Esophagus muscularis mucosa (tissue), 4 donors: ENCODE measurements around the gene SND1. TPM values are rescaled to one million over a fixed set of nuclear protein-coding genes. Genes with fewer than 3 reads are reported as not detected.

Experiments used
- DNase-seq: peaks from one replicate; pipeline ENCODE4 v3.0.0-alpha.2; 2017; ENCODE audit errors: extremely low spot score
- H3K27ac ChIP-seq, 4 donors: fragments of 200-600 bp; sonication (generic); replicated peaks in 1 of 4; 1 replicate in 3 of 4; 2 replicates in 1 of 4; pipeline ENCODE4 v1.5.1; 2016 to 2019; ENCODE audit warnings: mild to moderate bottlenecking in 1 of 4
- H3K27me3 ChIP-seq, 4 donors: fragments of 200-600 bp; sonication (generic); one replicate each; pipeline versions ENCODE4 v1.5.1 to v1.6.0; 2016 to 2019
- H3K36me3 ChIP-seq, 4 donors: fragments of 200-600 bp; sonication (generic); one replicate each; pipeline ENCODE4 v1.5.1; 2016 to 2019
- H3K4me1 ChIP-seq, 4 donors: fragments of 200-600 bp; sonication (generic); one replicate each; pipeline ENCODE4 v1.5.1; 2016 to 2019
- H3K4me3 ChIP-seq, 4 donors: fragments of 200-600 bp; sonication (generic); 1 replicate in 2 of 4; 2 replicates in 2 of 4; pipeline ENCODE4 v1.5.1; 2016 to 2019; ENCODE audit warnings: mild to moderate bottlenecking in 4 of 4, moderate library complexity in 1 of 4
- H3K9me3 ChIP-seq, 4 donors: fragments of 200-600 bp; sonication (generic); 1 replicate in 3 of 4; 2 replicates in 1 of 4; pipeline ENCODE4 v1.5.1; 2016 to 2019
- EP300 ChIP-seq: sonication (generic); formaldehyde crosslinking; IDR thresholded peaks from one replicate; pipeline ENCODE4 v1.6.1; 2017; ENCODE audit warnings: antibody characterized with exemption
- POLR2A ChIP-seq: fragments of 450-650 bp; IDR thresholded peaks from one replicate; pipeline ENCODE4 v1.6.1; 2017; ENCODE audit warnings: antibody characterized with exemption, moderate library complexity, mild to moderate bottlenecking, low read depth
- POLR2AphosphoS5 ChIP-seq, 2 donors: sonication (generic); formaldehyde crosslinking; IDR thresholded peaks; one replicate each; pipeline ENCODE4 v1.6.1; 2017; ENCODE audit warnings: antibody characterized with exemption in 2 of 2
- WGBS: methylation state at CpG from one replicate; pipeline ENCODE4 v1.1.5; 2018; 5-methylcytosine and 5-hydroxymethylcytosine counted together
- intact Hi-C: fragments of 100-400 bp; cut with DNase I; formaldehyde crosslinking; loops from one replicate; pipeline ENCODE4 v1.15.1; 2023
- total RNA-seq, 4 donors: library from RNA; depleted of rRNA; stranded (reverse); fragments of >200 nt; gene quantifications; one replicate each; pipeline versions ENCODE4 v1.1.0 to v1.2.1, GENCODE V29; 2016
- TF ChIP-seq, protein P1 (sequence below), 3 experiments: fragments of 200-600 bp in 2 of 3; fragments of 450-650 bp in 1 of 3; sonication (generic) in 2 of 3; IDR thresholded peaks; one replicate each; pipeline ENCODE4 v1.5.1; 2017 to 2019; ENCODE audit warnings: antibody characterized with exemption in 3 of 3, mild to moderate bottlenecking in 2 of 3, moderate library complexity in 1 of 3

SND1 gene
- total RNA-seq, 4 donors from 2014 or later, result 71.4 to 91.2 (median 81.3) TPM

DNA sequence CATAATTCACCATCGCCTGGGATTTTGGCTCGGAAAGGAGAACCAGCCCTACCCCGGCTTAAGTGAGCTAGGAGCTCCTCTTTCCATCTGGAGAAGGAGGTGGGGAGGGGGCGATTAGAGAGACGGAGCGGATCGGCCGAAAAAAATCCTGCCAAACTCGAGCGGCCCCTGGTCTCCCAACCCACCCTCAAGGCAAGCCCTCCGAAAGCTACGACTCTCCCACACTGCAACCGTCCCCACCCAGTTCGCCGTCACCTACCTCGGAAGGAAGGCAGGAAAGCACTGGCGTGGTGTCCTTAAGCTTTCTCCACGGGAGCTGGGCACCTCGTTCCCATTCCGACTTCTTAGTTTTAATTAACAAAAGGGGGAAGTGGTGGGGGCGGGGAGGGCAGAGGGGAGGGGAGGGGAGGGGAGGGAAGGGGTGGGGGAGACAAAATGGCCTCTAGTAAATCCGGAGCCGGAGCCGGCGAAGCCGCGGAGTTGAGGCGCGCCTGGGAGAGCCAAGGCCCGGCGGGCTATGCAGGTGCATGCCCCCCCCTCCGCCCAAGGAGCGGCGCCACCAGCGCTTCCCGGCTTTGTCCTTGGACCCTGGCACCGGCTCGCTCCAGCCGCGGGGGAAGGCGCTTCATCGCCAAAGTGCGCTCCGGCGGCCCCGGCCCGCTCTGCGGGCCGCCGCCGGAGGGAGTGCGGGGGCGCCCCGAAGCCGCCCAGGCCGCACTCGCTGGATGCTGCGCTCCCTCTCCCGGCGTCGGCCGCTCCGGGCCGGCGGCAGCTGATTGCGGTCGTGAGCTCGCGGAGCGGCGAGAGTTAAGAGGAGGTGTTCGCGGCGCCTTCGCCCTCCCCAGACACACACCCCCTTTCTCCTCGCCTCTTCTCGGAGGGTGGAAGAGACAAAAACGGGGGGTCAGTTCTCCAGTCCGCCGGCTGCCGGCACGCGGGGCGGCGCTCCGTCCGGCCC is 378.9 kb downstream of the SND1 start, which contains the start of gene LRRC4:
Gene LRRC4, minus strand, starts transcription at position 784 of the 958 bp plus-strand sequence. CDS start 797 bp downstream, outside the sequence.
- Histone ChIP-seq H3K4me3 (peak within 1 kb of the TSS; percentile 61 to 69 (median 62)), H3K9me3 (no peaks in the 10 kb centered on the region), H3K4me1 (peaks cover 27 to 36% (median 31%) of the 10 kb centered on the region in 4 donors), H3K27ac (peak within 1 kb of the TSS in 2 of 4 donors; percentile 40 to 45), H3K36me3 (no peaks in the 10 kb centered on the region), H3K27me3 (peaks cover 0 to 13% (median 0%) of the 10 kb centered on the region in 4 donors)
- intact Hi-C loops, result no loop called here
- 29% methylated on average over 33 of the region's 87 CpGs for WGBS
- no peak for DNase-seq
- TF ChIP-seq, protein P1, sequence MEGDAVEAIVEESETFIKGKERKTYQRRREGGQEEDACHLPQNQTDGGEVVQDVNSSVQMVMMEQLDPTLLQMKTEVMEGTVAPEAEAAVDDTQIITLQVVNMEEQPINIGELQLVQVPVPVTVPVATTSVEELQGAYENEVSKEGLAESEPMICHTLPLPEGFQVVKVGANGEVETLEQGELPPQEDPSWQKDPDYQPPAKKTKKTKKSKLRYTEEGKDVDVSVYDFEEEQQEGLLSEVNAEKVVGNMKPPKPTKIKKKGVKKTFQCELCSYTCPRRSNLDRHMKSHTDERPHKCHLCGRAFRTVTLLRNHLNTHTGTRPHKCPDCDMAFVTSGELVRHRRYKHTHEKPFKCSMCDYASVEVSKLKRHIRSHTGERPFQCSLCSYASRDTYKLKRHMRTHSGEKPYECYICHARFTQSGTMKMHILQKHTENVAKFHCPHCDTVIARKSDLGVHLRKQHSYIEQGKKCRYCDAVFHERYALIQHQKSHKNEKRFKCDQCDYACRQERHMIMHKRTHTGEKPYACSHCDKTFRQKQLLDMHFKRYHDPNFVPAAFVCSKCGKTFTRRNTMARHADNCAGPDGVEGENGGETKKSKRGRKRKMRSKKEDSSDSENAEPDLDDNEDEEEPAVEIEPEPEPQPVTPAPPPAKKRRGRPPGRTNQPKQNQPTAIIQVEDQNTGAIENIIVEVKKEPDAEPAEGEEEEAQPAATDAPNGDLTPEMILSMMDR (IDR thresholded peaks at IDR 0.05), result peak in 1 of 3 experiments; percentile 21
- TF ChIP-seq POLR2AphosphoS5 (IDR thresholded peaks at IDR 0.05) (no peak), POLR2A (no peak)

DNA sequence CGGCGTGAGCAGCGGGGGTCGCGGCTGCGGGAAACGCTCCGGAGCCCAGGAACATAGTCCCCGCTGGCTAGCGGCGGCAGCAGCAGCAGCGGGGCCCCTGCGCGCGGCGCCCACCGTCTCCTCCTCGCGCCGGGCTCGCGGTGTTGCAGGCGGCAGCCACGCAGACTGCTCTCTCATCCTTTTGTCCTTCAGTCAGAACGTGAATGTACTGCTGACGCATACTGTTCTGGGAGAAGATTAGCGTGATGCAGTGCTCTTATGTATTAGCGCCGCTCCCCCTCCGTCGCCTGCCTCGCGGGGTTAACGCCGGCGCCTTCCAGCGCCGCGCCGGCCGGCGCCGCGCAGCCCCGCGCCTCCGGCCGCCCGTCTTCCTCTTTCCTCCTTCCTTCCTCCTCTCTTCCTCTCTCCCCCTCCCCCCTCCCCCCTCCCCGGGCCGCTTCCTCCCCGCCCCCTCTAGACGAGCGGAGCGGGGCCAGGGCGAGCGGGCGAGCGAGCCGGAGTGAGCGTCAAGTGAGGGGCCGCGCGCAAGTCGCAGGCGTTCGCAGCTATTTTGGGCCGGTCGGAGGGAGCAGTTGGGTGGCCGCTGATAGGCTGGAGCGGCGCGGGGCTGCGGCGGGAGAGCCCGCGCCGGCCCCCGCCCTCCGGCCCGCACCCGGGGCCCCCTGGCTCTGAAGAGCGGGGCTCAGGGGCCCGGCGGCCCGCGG is 380.1 kb downstream of the SND1 start:
- Histone ChIP-seq H3K9me3 (no peaks in the 10 kb centered on the region), H3K36me3 (no peaks in the 10 kb centered on the region), H3K27ac (peak overlapping the region in 2 of 4 donors; percentile 40 to 45), H3K27me3 (peaks cover 0 to 13% (median 0%) of the 10 kb centered on the region in 4 donors), H3K4me1 (peaks cover 26 to 32% (median 28%) of the 10 kb centered on the region in 4 donors), H3K4me3 (peak overlapping the region; percentile 61 to 69 (median 62))
- 0% methylated on average over 33 of the region's 87 CpGs for WGBS
- intact Hi-C loops, result no loop called here
- DNase-seq, result no peak
- TF ChIP-seq, protein P1 (IDR thresholded peaks at IDR 0.05), result peak in 1 of 3 experiments; percentile 34
- peak in 1 of 2 donors; percentile 9 for TF ChIP-seq POLR2AphosphoS5 (IDR thresholded peaks at IDR 0.05)
- TF ChIP-seq POLR2A, result no peak
- no peak for TF ChIP-seq EP300

DNA sequence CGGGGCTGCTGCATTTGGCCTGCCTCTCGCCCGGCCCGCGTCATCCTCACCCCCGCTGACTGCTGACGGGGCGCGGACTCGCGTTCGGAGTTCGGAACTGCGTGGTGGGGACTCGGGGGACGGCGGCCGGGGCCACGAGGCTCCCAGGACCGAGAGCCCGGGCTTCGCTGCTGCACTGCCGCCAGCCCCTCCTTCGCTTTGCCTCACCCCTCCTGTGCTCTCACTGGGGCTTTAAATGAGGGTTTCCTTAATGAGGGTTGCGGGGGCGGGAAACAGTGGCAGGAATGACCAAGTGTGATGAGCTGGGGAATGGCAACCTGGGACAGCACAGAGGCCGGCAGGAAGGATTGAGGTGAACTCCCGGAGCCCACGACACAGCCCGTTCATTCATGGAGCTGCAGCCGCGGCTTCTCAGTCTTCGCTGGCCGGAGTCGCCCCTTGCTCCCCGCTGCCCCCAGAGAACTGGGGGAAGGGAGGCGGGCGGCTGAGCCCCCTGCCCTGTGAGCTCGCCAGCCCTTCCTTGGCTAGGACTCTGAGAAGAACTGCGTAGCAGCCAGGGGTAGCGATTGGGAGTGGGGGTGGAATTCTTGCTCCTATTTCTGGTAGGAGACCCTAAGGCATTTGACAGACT is 380.7 kb downstream of the SND1 start:
- no peaks in the 10 kb centered on the region for H3K9me3 ChIP-seq
- 44% methylated on average over 12 of the region's 41 CpGs for WGBS
- intact Hi-C loops, result no loop called here
- TF ChIP-seq POLR2A (no peak), POLR2AphosphoS5 (IDR thresholded peaks at IDR 0.05) (no peak), EP300 (no peak)
- TF ChIP-seq, protein P1 (IDR thresholded peaks at IDR 0.05), result no peak
- H3K27me3 ChIP-seq, result peaks cover 0 to 13% (median 0%) of the 10 kb centered on the region in 4 donors
- H3K27ac ChIP-seq, result peak overlapping the region in 2 of 4 donors; percentile 40 to 45
- H3K4me3 ChIP-seq, result peak overlapping the region; percentile 61 to 69 (median 62)
- H3K36me3 ChIP-seq, result no peaks in the 10 kb centered on the region
- no peak for DNase-seq
- H3K4me1 ChIP-seq, result peaks cover 21 to 32% (median 28%) of the 10 kb centered on the region in 4 donors

DNA sequence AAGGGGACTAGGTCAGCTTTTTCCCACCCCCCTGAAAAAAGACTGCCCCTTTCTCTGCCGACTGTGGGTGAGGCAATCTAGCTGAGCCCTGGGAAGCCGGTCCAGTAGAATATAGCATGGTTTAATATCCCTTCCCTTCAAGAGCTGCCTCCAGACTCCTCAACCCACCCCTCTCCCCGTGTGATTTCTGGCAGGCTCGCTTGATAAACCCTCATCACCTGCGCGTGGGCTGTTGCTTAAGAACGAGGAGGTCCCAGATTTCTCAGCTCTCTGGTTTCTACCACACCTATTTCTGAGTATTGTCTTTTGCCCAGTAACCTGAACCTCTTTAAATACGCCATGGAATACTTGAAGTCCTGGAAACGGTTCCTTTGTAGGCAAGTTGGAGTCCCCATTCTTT is 381.3 kb downstream of the SND1 start:
- no peaks in the 10 kb centered on the region for H3K9me3 ChIP-seq
- no peak for DNase-seq
- H3K27ac ChIP-seq, result no peak overlapping the region
- H3K4me3 ChIP-seq, result no peak overlapping the region
- H3K27me3 ChIP-seq, result peaks cover 0 to 13% (median 0%) of the 10 kb centered on the region in 4 donors
- H3K4me1 ChIP-seq, result peaks cover 16 to 32% (median 28%) of the 10 kb centered on the region in 4 donors
- 82% methylated on average over 9 of the region's 9 CpGs for WGBS
- H3K36me3 ChIP-seq, result no peaks in the 10 kb centered on the region
- TF ChIP-seq POLR2A, result no peak
- TF ChIP-seq POLR2AphosphoS5 (IDR thresholded peaks at IDR 0.05), result no peak
- TF ChIP-seq, protein P1 (IDR thresholded peaks at IDR 0.05), result no peak
- no peak for TF ChIP-seq EP300
- intact Hi-C loops, result no loop called here
